Measurements from ENCODE around the gene C1R. TPM values are rescaled to one million over a fixed set of nuclear protein-coding genes. Genes with fewer than 3 reads are reported as not detected.
A peak's percentile ranks its signal among the peaks of the same experiment; 100 is the strongest.

C1R gene
- total RNA-seq, 1 donor from 2014 or later, result 143 TPM

GRCh38 chr12:7123806-7124522 lies 31.7 kb upstream of the C1R start:
- DNase-seq, result no peak
- Histone ChIP-seq H3K36me3 (no peaks in the 10 kb centered on the region), H3K9me3 (replicated peaks) (no peaks in the 10 kb centered on the region), H3K4me3 (no peak overlapping the region), H3K4me1 (peaks cover 29% of the 10 kb centered on the region), H3K27me3 (ENCODE audit: low read depth) (peaks cover 16% of the 10 kb centered on the region), H3K27ac (replicated peaks) (peak overlapping the region; percentile 32)
- no peak for TF ChIP-seq CTCF (IDR thresholded peaks at IDR 0.05; ENCODE audit: borderline replicate concordance)
- intact Hi-C loops (cut with micrococcal nuclease), result no loop called here

- intact Hi-C loops (cut with micrococcal nuclease), result no loop called here
- Histone ChIP-seq H3K4me1 (peaks cover 21% of the 10 kb centered on the region), H3K27ac (replicated peaks) (peak overlapping the region; percentile 32), H3K9me3 (replicated peaks) (no peaks in the 10 kb centered on the region), H3K27me3 (ENCODE audit: low read depth) (peaks cover 11% of the 10 kb centered on the region), H3K36me3 (no peaks in the 10 kb centered on the region), H3K4me3 (no peak overlapping the region)
- DNase-seq, result peak; percentile 42
- no peak for TF ChIP-seq CTCF (IDR thresholded peaks at IDR 0.05; ENCODE audit: borderline replicate concordance)
Observed at GRCh38 chr12:7122811-7123769, 30.8 kb upstream of the C1R start.

GRCh38 chr12:7121324-7121723 lies 29.1 kb upstream of the C1R start:
- H3K4me3 ChIP-seq, result no peak overlapping the region
- H3K27ac ChIP-seq (replicated peaks), result no peak overlapping the region
- no peaks in the 10 kb centered on the region for H3K36me3 ChIP-seq
- intact Hi-C loops (cut with micrococcal nuclease), result no loop called here
- no peaks in the 10 kb centered on the region for H3K9me3 ChIP-seq (replicated peaks)
- TF ChIP-seq CTCF (IDR thresholded peaks at IDR 0.05; ENCODE audit: borderline replicate concordance), result no peak
- H3K4me1 ChIP-seq, result peaks cover 21% of the 10 kb centered on the region
- no peak for DNase-seq
- no peaks in the 10 kb centered on the region for H3K27me3 ChIP-seq (ENCODE audit: low read depth)

- no peaks in the 10 kb centered on the region for H3K27me3 ChIP-seq (ENCODE audit: low read depth)
- H3K9me3 ChIP-seq (replicated peaks), result no peaks in the 10 kb centered on the region
- DNase-seq, result no peak
- no peak for TF ChIP-seq CTCF (IDR thresholded peaks at IDR 0.05; ENCODE audit: borderline replicate concordance)
- no peak overlapping the region for H3K27ac ChIP-seq (replicated peaks)
- intact Hi-C loops (cut with micrococcal nuclease), result no loop called here
- H3K36me3 ChIP-seq, result no peaks in the 10 kb centered on the region
- peaks cover 21% of the 10 kb centered on the region for H3K4me1 ChIP-seq
- H3K4me3 ChIP-seq, result no peak overlapping the region
Observed at GRCh38 chr12:7120166-7120565, 27.9 kb upstream of the C1R start.

- TF ChIP-seq CTCF (IDR thresholded peaks at IDR 0.05; ENCODE audit: borderline replicate concordance), result no peak
- Histone ChIP-seq H3K27ac (replicated peaks) (no peak overlapping the region), H3K4me3 (no peak overlapping the region), H3K9me3 (replicated peaks) (no peaks in the 10 kb centered on the region), H3K27me3 (ENCODE audit: low read depth) (no peaks in the 10 kb centered on the region), H3K36me3 (no peaks in the 10 kb centered on the region), H3K4me1 (peaks cover 19% of the 10 kb centered on the region)
- intact Hi-C loops (cut with micrococcal nuclease), result no loop called here
- no peak for DNase-seq
Observed at GRCh38 chr12:7118881-7119280, 26.6 kb upstream of the C1R start.
